Measurements from ENCODE around the gene PIR. TPM values are rescaled to one million over a fixed set of nuclear protein-coding genes. Genes with fewer than 3 reads are reported as not detected.

PIR gene
- total RNA-seq, 1 donor from 2014 or later: 45.0 TPM

DNA sequence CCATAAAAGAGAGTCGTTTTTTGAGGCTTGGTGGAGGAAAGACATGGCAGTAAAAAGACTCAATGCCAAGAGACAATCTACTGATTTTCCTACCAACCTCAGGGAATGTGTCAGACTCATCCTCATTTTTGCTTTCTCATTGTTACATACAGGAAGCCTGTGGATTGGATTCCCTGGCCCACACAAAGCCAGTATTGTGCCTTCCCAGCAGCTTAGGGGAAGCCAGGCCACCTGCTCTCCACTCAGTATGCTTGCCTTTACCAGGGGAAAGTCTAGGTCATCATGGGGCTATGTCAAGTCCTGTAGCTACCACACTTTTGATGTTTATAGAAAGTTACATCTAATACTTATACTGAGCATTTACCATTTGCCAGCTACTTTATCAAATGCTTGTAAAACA is 18.4 kb upstream of the PIR start:
- Histone ChIP-seq H3K27ac (no peak overlapping the region), H3K27me3 (no peaks in the 10 kb centered on the region), H3K4me2 (peak overlapping the region; percentile 44), H2AFZ (replicated peaks) (no peak overlapping the region), H3K9me3 (ENCODE audit: low read depth) (no peaks in the 10 kb centered on the region), H3F3A (ENCODE audit: low read depth) (no peaks in the 10 kb centered on the region), H3K4me1 (peaks cover 9% of the 10 kb centered on the region), H3K9ac (no peak overlapping the region), H4K20me1 (ENCODE audit: low read depth) (no peaks in the 10 kb centered on the region), H3K36me3 (no peaks in the 10 kb centered on the region), H3K79me2 (ENCODE audit: low read depth) (no peaks in the 10 kb centered on the region), H3K4me3 (no peak overlapping the region)
- H3K4me1 Mint-ChIP-seq: peaks cover 10% of the 10 kb centered on the region
- H3K36me3 Mint-ChIP-seq: no peaks in the 10 kb centered on the region
- no peaks in the 10 kb centered on the region for H3K27me3 Mint-ChIP-seq (ENCODE audit: insufficient read depth, low read depth)
- peak; percentile 69 for DNase-seq (ENCODE audit: low spot score)
- H3K4me3 Mint-ChIP-seq: no peak overlapping the region
- TF ChIP-seq EZH2phosphoT487 (IDR thresholded peaks at IDR 0.05) (no peak), EZH2 (IDR thresholded peaks at IDR 0.05) (no peak)
- TF ChIP-seq, protein P1, sequence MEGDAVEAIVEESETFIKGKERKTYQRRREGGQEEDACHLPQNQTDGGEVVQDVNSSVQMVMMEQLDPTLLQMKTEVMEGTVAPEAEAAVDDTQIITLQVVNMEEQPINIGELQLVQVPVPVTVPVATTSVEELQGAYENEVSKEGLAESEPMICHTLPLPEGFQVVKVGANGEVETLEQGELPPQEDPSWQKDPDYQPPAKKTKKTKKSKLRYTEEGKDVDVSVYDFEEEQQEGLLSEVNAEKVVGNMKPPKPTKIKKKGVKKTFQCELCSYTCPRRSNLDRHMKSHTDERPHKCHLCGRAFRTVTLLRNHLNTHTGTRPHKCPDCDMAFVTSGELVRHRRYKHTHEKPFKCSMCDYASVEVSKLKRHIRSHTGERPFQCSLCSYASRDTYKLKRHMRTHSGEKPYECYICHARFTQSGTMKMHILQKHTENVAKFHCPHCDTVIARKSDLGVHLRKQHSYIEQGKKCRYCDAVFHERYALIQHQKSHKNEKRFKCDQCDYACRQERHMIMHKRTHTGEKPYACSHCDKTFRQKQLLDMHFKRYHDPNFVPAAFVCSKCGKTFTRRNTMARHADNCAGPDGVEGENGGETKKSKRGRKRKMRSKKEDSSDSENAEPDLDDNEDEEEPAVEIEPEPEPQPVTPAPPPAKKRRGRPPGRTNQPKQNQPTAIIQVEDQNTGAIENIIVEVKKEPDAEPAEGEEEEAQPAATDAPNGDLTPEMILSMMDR (IDR thresholded peaks at IDR 0.05): no peak
- no peaks in the 10 kb centered on the region for H3K9me3 Mint-ChIP-seq
- H3K27ac Mint-ChIP-seq: no peak overlapping the region

DNA sequence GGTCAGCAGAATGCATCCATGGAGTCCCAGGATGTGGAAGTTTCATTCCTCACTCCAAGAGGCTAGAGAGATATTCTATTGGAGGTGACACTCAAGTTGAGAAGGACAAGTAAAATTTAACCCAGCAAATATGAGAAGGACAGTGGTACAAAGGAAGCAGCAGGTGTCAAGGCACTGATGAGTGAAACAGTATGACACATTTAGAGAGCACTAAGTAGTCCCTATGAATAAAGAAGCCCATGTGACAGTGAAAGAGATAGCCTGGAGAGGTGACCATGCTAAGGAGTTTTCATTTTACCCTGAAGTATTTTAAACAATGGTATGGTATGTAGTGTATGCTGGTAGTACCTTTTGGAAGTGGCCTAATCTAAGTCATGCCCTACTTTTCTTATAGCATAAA is 16.7 kb upstream of the PIR start:
- H3K27me3 Mint-ChIP-seq (ENCODE audit: insufficient read depth, low read depth): no peaks in the 10 kb centered on the region
- no peaks in the 10 kb centered on the region for H3K9me3 Mint-ChIP-seq

DNA sequence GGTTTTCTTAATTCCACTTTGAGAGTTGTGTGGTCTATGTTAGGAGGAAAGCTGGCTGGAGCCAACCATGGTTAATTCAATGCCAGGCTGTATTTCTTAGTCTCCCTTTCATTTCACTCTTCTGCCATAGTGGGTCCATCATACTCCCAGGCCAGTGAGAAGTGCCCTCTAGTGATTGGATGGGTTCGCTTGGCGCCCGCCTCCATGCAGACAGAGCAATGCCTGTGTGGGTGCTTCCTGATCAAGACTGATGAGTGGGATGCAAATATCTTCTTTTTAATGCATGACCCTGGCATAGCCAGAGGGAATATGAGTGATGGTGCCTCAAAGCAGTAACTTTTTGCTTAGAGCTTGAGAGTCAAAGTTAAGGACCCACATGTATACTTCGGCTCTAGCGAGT is 13.9 kb upstream of the PIR start:
- H3K36me3 ChIP-seq: no peaks in the 10 kb centered on the region
- H3K9me3 Mint-ChIP-seq: no peaks in the 10 kb centered on the region
- no peak overlapping the region for H3K4me3 Mint-ChIP-seq
- H3K4me2 ChIP-seq: no peak overlapping the region
- no peak overlapping the region for H2AFZ ChIP-seq (replicated peaks)
- no peak overlapping the region for H3K27ac Mint-ChIP-seq
- H3K79me2 ChIP-seq (ENCODE audit: low read depth): no peaks in the 10 kb centered on the region
- TF ChIP-seq, protein P1 (IDR thresholded peaks at IDR 0.05): no peak
- TF ChIP-seq EZH2phosphoT487 (IDR thresholded peaks at IDR 0.05): no peak
- no peak overlapping the region for H3K4me3 ChIP-seq
- no peaks in the 10 kb centered on the region for H3K36me3 Mint-ChIP-seq
- H3K27me3 ChIP-seq: no peaks in the 10 kb centered on the region
- DNase-seq (ENCODE audit: low spot score): no peak
- no peak overlapping the region for H3K27ac ChIP-seq
- peaks cover 9% of the 10 kb centered on the region for H3K4me1 ChIP-seq
- no peak overlapping the region for H3K9ac ChIP-seq
- H3K9me3 ChIP-seq (ENCODE audit: low read depth): no peaks in the 10 kb centered on the region
- no peaks in the 10 kb centered on the region for H3F3A ChIP-seq (ENCODE audit: low read depth)
- no peaks in the 10 kb centered on the region for H3K27me3 Mint-ChIP-seq (ENCODE audit: insufficient read depth, low read depth)
- H3K4me1 Mint-ChIP-seq: peaks cover 9% of the 10 kb centered on the region
- H4K20me1 ChIP-seq (ENCODE audit: low read depth): no peaks in the 10 kb centered on the region

More for the DNA sequence above, 16.7 kb upstream of the PIR start:
- TF ChIP-seq EZH2 (IDR thresholded peaks at IDR 0.05) (no peak), EZH2phosphoT487 (IDR thresholded peaks at IDR 0.05) (no peak)
- TF ChIP-seq, protein P1 (IDR thresholded peaks at IDR 0.05): no peak
- Mint-ChIP-seq H3K4me1 (peaks cover 10% of the 10 kb centered on the region), H3K4me3 (no peak overlapping the region), H3K36me3 (no peaks in the 10 kb centered on the region), H3K27ac (no peak overlapping the region)
- Histone ChIP-seq H3K36me3 (no peaks in the 10 kb centered on the region), H3F3A (ENCODE audit: low read depth) (no peaks in the 10 kb centered on the region), H3K4me2 (no peak overlapping the region), H3K4me1 (peaks cover 9% of the 10 kb centered on the region), H3K27ac (no peak overlapping the region), H3K27me3 (no peaks in the 10 kb centered on the region), H2AFZ (replicated peaks) (no peak overlapping the region), H3K4me3 (no peak overlapping the region), H4K20me1 (ENCODE audit: low read depth) (no peaks in the 10 kb centered on the region), H3K79me2 (ENCODE audit: low read depth) (no peaks in the 10 kb centered on the region), H3K9me3 (ENCODE audit: low read depth) (no peaks in the 10 kb centered on the region), H3K9ac (no peak overlapping the region)
- no peak for DNase-seq (ENCODE audit: low spot score)
